Astrocyte (in vitro differentiated cells and primary cell): Measurements from ENCODE around the gene EFNA2. TPM values are rescaled to one million over a fixed set of nuclear protein-coding genes. Genes with fewer than 3 reads are reported as not detected.

ENCODE experiments used
- DNase-seq: peaks from one replicate; pipeline ENCODE4 v3.0.0-alpha.2; 2010; ENCODE audit warnings: low read depth
- FAIRE-seq: peaks from 2 replicates; lab custom pipeline; 2011; peaks lifted over from hg19 to GRCh38; lab: Jason Lieb, UNC
- H2AFZ ChIP-seq: 2 replicates; pipeline ENCODE4 v1.6.0; 2012; ENCODE audit warnings: low read depth, low read length, inconsistent platforms
- H3K27ac ChIP-seq: 2 replicates; pipeline ENCODE4 v1.5.1; 2011; ENCODE audit warnings: low read depth, low read length, inconsistent platforms
- H3K27me3 ChIP-seq: 2 replicates; pipeline ENCODE4 v1.6.0; 2011; ENCODE audit warnings: low read length, inconsistent platforms; ENCODE audit not compliant: insufficient read depth
- H3K36me3 ChIP-seq: 2 replicates; pipeline ENCODE4 v1.5.1; 2011; ENCODE audit warnings: low read length, inconsistent platforms; ENCODE audit not compliant: insufficient read depth
- H3K4me1 ChIP-seq: 2 replicates; pipeline ENCODE4 v1.5.1; 2011; ENCODE audit warnings: low read length, inconsistent platforms; ENCODE audit not compliant: insufficient read depth
- H3K4me2 ChIP-seq: 2 replicates; pipeline ENCODE4 v1.6.0; 2012; ENCODE audit warnings: low read length, inconsistent platforms
- H3K4me3 ChIP-seq: 2 replicates; pipeline ENCODE4 v1.5.1; 2011; ENCODE audit warnings: low read depth, mild to moderate bottlenecking, low read length, inconsistent platforms; ENCODE audit not compliant: insufficient read depth
- H3K79me2 ChIP-seq: 2 replicates; pipeline ENCODE4 v1.6.0; 2012; ENCODE audit warnings: mild to moderate bottlenecking, low read length, inconsistent platforms; ENCODE audit not compliant: insufficient read depth
- H3K9ac ChIP-seq: 2 replicates; pipeline ENCODE4 v1.6.0; 2012; ENCODE audit warnings: mild to moderate bottlenecking, low read length, inconsistent platforms
- H3K9me3 ChIP-seq: 2 replicates; pipeline ENCODE4 v1.5.1; 2012; ENCODE audit warnings: low read depth, mild to moderate bottlenecking, low read length, inconsistent platforms; ENCODE audit not compliant: insufficient read depth
- H4K20me1 ChIP-seq: 2 replicates; pipeline ENCODE4 v1.6.0; 2012; ENCODE audit warnings: low read length, inconsistent platforms; ENCODE audit not compliant: insufficient read depth
- H3K27ac Mint-ChIP-seq: one replicate; pipeline ENCODE4 v1.8.0; 2021; ENCODE audit warnings: mild to moderate bottlenecking, mixed read lengths; ENCODE audit not compliant: unreplicated experiment
- H3K27me3 Mint-ChIP-seq: one replicate; pipeline ENCODE4 v1.8.0; 2021; ENCODE audit warnings: low read depth, mixed read lengths; ENCODE audit not compliant: unreplicated experiment
- H3K36me3 Mint-ChIP-seq: one replicate; pipeline ENCODE4 v1.8.0; 2021; ENCODE audit warnings: low read depth, mixed read lengths; ENCODE audit not compliant: unreplicated experiment
- H3K4me1 Mint-ChIP-seq: one replicate; pipeline ENCODE4 v1.8.0; 2021; ENCODE audit warnings: low read depth, mixed read lengths; ENCODE audit not compliant: unreplicated experiment
- H3K4me3 Mint-ChIP-seq: one replicate; pipeline ENCODE4 v1.8.0; 2021; ENCODE audit warnings: mild to moderate bottlenecking, moderate library complexity, mixed read lengths; ENCODE audit not compliant: unreplicated experiment
- H3K9me3 Mint-ChIP-seq: one replicate; pipeline ENCODE4 v1.8.0; 2021; ENCODE audit warnings: mild to moderate bottlenecking, mixed read lengths; ENCODE audit not compliant: unreplicated experiment
- EZH2 ChIP-seq: IDR thresholded peaks from 2 replicates; pipeline ENCODE4 v1.6.1; 2012; ENCODE audit warnings: mild to moderate bottlenecking, low read length, inconsistent platforms; ENCODE audit not compliant: insufficient read depth
- total RNA-seq: library from RNA; stranded (reverse); gene quantifications from 2 replicates; pipeline ENCODE4 v1.2.1, GENCODE V29; 2021
- TF ChIP-seq, protein P1 (sequence below): IDR thresholded peaks from 2 replicates; pipeline ENCODE4 v1.5.1; 2011; ENCODE audit warnings: low read depth, mild to moderate bottlenecking, inconsistent platforms, low read length, moderate library complexity; ENCODE audit not compliant: insufficient read depth

Gene EFNA2
- total RNA-seq, 1 donor from 2014 or later = 8.4 TPM

DNA sequence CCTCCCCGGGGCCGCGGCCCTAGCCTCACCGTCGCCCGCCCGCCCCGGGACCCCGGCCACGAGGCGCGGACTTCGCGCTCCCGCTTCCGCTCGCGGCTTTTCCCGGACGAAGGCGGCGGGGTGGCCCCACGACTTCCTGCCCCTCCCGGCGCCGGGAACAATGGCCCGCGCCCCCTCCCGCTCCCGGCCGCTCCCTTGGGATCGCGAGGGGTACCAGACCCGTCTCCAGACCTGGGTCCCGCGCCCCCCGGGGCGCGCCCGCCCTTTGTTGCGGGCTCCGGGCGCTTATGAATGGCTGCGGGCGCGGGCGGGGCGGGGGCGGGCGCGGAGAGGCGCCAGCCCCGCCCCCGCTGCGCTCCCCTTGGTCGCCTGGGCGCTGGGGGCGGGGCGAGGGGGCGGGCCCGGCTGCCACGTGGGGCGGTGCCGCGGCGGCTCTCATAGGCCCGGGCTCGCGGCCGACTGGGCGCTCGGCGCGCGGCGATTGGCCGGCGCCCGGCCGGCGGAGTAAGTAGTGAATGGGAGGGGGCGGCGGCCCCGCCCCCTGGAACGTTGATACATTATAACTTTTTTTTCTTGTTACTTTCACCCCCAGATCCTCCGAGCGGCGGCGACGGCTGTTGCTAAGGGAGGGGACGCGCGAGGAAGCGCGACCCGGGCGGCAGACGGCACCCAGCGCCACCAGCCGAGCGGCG lies 36.2 kb upstream of the EFNA2 start:
- no peak overlapping the region for H2AFZ ChIP-seq
- H4K20me1 ChIP-seq = peaks cover 32% of the 10 kb centered on the region
- FAIRE-seq (no peak), DNase-seq (peak; percentile 84)
- peaks cover 3% of the 10 kb centered on the region for H3K36me3 ChIP-seq
- Mint-ChIP-seq H3K27ac (no peak overlapping the region), H3K36me3 (peaks cover 2% of the 10 kb centered on the region), H3K27me3 (no peaks in the 10 kb centered on the region), H3K4me3 (peak overlapping the region; percentile 80), H3K4me1 (peaks cover 3% of the 10 kb centered on the region), H3K9me3 (no peaks in the 10 kb centered on the region)
- H3K4me3 ChIP-seq = peak overlapping the region; percentile 84
- H3K4me2 ChIP-seq = peak overlapping the region; percentile 100
- peaks cover 31% of the 10 kb centered on the region for H3K4me1 ChIP-seq
- peaks cover 60% of the 10 kb centered on the region for H3K79me2 ChIP-seq
- H3K27ac ChIP-seq = peak overlapping the region; percentile 95
- no peaks in the 10 kb centered on the region for H3K27me3 ChIP-seq
- no peak for TF ChIP-seq EZH2
- peak overlapping the region; percentile 93 for H3K9ac ChIP-seq
- H3K9me3 ChIP-seq = no peaks in the 10 kb centered on the region

DNA sequence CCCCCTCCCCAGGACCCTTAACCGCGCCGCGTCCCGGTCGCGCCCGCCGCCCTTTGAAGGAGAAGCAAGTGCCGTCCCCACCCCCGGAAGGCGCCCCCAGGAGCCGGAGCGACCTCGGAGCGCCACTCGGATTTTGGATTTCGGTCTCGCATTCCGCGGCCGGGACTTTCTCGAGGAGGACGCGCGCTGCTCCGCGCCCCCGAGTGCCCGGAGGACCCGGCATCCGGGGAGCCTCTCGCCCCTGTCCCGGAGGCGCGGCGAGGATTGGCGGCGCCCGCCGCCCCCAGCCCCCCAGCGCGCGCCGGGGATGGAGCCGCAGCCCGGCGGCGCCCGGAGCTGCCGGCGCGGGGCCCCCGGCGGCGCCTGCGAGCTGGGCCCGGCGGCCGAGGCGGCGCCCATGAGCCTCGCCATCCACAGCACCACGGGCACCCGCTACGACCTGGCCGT lies 35.7 kb upstream of the EFNA2 start:
- H3K27ac Mint-ChIP-seq = no peak overlapping the region
- H3K4me1 Mint-ChIP-seq = peaks cover 5% of the 10 kb centered on the region
- H3K36me3 Mint-ChIP-seq = peaks cover 2% of the 10 kb centered on the region
- Histone ChIP-seq H4K20me1 (peaks cover 32% of the 10 kb centered on the region), H3K9me3 (no peaks in the 10 kb centered on the region), H2AFZ (no peak overlapping the region), H3K36me3 (peaks cover 9% of the 10 kb centered on the region), H3K4me3 (peak overlapping the region; percentile 84), H3K4me2 (peak overlapping the region; percentile 100), H3K79me2 (peaks cover 64% of the 10 kb centered on the region), H3K9ac (peak overlapping the region; percentile 88), H3K27ac (peak overlapping the region; percentile 85), H3K4me1 (peaks cover 31% of the 10 kb centered on the region), H3K27me3 (no peaks in the 10 kb centered on the region)
- no peaks in the 10 kb centered on the region for H3K27me3 Mint-ChIP-seq
- DNase-seq = no peak
- FAIRE-seq = no peak
- peak overlapping the region; percentile 80 for H3K4me3 Mint-ChIP-seq
- no peaks in the 10 kb centered on the region for H3K9me3 Mint-ChIP-seq
- TF ChIP-seq EZH2 = no peak
- TF ChIP-seq, protein P1, sequence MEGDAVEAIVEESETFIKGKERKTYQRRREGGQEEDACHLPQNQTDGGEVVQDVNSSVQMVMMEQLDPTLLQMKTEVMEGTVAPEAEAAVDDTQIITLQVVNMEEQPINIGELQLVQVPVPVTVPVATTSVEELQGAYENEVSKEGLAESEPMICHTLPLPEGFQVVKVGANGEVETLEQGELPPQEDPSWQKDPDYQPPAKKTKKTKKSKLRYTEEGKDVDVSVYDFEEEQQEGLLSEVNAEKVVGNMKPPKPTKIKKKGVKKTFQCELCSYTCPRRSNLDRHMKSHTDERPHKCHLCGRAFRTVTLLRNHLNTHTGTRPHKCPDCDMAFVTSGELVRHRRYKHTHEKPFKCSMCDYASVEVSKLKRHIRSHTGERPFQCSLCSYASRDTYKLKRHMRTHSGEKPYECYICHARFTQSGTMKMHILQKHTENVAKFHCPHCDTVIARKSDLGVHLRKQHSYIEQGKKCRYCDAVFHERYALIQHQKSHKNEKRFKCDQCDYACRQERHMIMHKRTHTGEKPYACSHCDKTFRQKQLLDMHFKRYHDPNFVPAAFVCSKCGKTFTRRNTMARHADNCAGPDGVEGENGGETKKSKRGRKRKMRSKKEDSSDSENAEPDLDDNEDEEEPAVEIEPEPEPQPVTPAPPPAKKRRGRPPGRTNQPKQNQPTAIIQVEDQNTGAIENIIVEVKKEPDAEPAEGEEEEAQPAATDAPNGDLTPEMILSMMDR = no peak

DNA sequence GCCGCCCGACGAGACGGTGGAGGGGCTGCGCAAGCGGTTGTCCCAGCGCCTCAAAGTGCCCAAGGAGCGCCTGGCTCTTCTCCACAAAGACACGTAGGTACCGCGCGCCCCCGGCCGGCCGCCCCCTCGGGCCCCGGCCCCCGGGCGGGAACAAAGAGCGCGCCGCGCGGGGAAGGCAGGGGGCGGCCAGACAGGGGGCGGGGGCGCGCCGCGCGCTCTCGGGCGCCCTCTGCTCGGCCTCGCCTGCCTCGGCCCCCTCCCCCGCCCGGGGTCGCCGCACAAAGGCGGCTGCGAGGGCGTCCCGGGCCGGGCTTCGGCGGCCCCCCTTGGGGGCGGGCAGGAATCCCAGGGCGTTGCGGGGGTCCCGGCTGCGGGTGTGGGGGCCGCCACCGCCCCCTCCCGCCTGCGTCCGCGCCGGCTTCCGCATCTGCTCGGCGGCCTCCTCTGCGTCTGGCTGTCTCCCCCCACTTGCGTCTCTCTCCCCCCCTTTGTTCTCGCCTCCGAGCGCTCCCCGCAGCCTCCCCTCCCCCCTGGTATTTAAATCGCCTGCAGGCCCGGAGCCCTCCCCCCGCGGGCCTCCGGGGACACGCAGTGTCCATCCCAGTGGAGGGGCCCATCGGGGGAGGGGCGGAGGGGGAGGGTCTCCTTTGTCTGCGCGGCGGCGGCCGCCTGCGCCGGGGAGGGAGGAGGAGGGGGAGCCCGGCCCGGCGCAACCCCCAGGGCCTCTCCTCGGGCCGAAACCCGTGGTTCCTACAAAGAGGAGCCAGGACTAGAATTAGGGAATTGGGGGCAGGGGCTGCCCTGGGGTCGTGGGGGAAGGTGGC lies 35.0 kb upstream of the EFNA2 start:
- TF ChIP-seq EZH2 = no peak
- TF ChIP-seq, protein P1 = no peak
- H3K4me3 Mint-ChIP-seq = peak overlapping the region; percentile 92
- peak overlapping the region; percentile 85 for H3K27ac ChIP-seq
- peaks cover 38% of the 10 kb centered on the region for H4K20me1 ChIP-seq
- H3K27ac Mint-ChIP-seq = peak overlapping the region; percentile 96
- DNase-seq (no peak), FAIRE-seq (no peak)
- peak overlapping the region; percentile 84 for H3K4me3 ChIP-seq
- H3K9me3 Mint-ChIP-seq = no peaks in the 10 kb centered on the region
- peak overlapping the region; percentile 88 for H3K9ac ChIP-seq
- peaks cover 14% of the 10 kb centered on the region for H3K36me3 ChIP-seq
- no peaks in the 10 kb centered on the region for H3K27me3 ChIP-seq
- H3K36me3 Mint-ChIP-seq = peaks cover 2% of the 10 kb centered on the region
- peaks cover 34% of the 10 kb centered on the region for H3K4me1 ChIP-seq
- peaks cover 5% of the 10 kb centered on the region for H3K4me1 Mint-ChIP-seq
- no peaks in the 10 kb centered on the region for H3K27me3 Mint-ChIP-seq
- no peaks in the 10 kb centered on the region for H3K9me3 ChIP-seq
- H3K79me2 ChIP-seq = peaks cover 65% of the 10 kb centered on the region
- no peak overlapping the region for H2AFZ ChIP-seq
- H3K4me2 ChIP-seq = peak overlapping the region; percentile 100
